Loucy (cell line): Measurements from ENCODE around the gene NHLRC3.

ENCODE experiments used
- H2AFZ ChIP-seq: fragments of 200-600 bp; sonication (generic); 2 replicates; pipeline ENCODE4 v1.6.0; 2016; ENCODE audit warnings: antibody characterized with exemption, mild to moderate bottlenecking, low read length, moderate library complexity
- H3F3A ChIP-seq: fragments of 200-600 bp; 2 replicates; pipeline ENCODE4 v1.6.0; 2016; ENCODE audit warnings: antibody characterized with exemption, low read depth, mild to moderate bottlenecking
- H3K27me3 ChIP-seq: fragments of 200-600 bp; sonication (generic); 2 replicates; pipeline ENCODE4 v1.6.1; 2014; ENCODE audit warnings: low read length, mild to moderate bottlenecking; ENCODE audit not compliant: insufficient read depth, poor library complexity, severe bottlenecking
- H3K36me3 ChIP-seq: fragments of 200-600 bp; sonication (generic); 2 replicates; pipeline ENCODE4 v1.6.1; 2016; ENCODE audit warnings: low read length; ENCODE audit not compliant: insufficient read depth
- H3K4me1 ChIP-seq: fragments of 200-600 bp; sonication (generic); 2 replicates; pipeline ENCODE4 v1.5.1; 2014; ENCODE audit warnings: low read length, mild to moderate bottlenecking; ENCODE audit not compliant: insufficient read depth, poor library complexity, severe bottlenecking
- H3K4me2 ChIP-seq: fragments of 200-600 bp; sonication (generic); 2 replicates; pipeline ENCODE4 v1.6.0; 2014; ENCODE audit warnings: antibody characterized with exemption, low read length, low read depth, mild to moderate bottlenecking; ENCODE audit not compliant: poor library complexity, severe bottlenecking
- H3K4me3 ChIP-seq: fragments of 200-600 bp; sonication (generic); 2 replicates; pipeline ENCODE4 v1.5.1; 2014; ENCODE audit warnings: low read length, mild to moderate bottlenecking, mixed read lengths; ENCODE audit not compliant: poor library complexity, severe bottlenecking
- H3K79me2 ChIP-seq: fragments of 200-600 bp; sonication (generic); 2 replicates; pipeline ENCODE4 v1.6.1; 2014; ENCODE audit warnings: low read length; ENCODE audit not compliant: insufficient read depth
- H3K9ac ChIP-seq: fragments of 200-600 bp; sonication (generic); 2 replicates; pipeline ENCODE4 v1.6.0; 2014; ENCODE audit warnings: mild to moderate bottlenecking, low read depth, low read length, moderate library complexity; ENCODE audit not compliant: poor library complexity, severe bottlenecking
- H3K9me2 ChIP-seq: fragments of 200-600 bp; sonication (generic); replicated peaks from 2 replicates; pipeline ENCODE4 v1.6.1; 2016; ENCODE audit warnings: low read depth, low read length, mixed read lengths
- H3K9me3 ChIP-seq: fragments of 200-600 bp; sonication (generic); 2 replicates; pipeline ENCODE4 v1.6.1; 2014; ENCODE audit warnings: mild to moderate bottlenecking, antibody characterized with exemption, low read length, low read depth; ENCODE audit not compliant: insufficient read depth
- H4K20me1 ChIP-seq: fragments of 200-600 bp; sonication (generic); 2 replicates; pipeline ENCODE4 v1.6.0; 2014; ENCODE audit warnings: antibody characterized with exemption, low read length, mild to moderate bottlenecking; ENCODE audit not compliant: insufficient read depth, poor library complexity, severe bottlenecking
- CTCF ChIP-seq: fragments of 200-600 bp; sonication (generic); conservative IDR thresholded peaks from 2 replicates; pipeline ENCODE4 v1.5.1; 2014; ENCODE audit warnings: mild to moderate bottlenecking, antibody characterized with exemption, low read length
- EZH2phosphoT487 ChIP-seq: fragments of 200-600 bp; IDR thresholded peaks from 2 replicates; pipeline ENCODE4 v1.6.1; 2018; ENCODE audit warnings: antibody characterized with exemption, mild to moderate bottlenecking, moderate library complexity, borderline replicate concordance

The NHLRC3 gene

GRCh38 chr13:39023316-39023715, 14.9 kb upstream of the NHLRC3 start:
- peaks cover 81% of the 10 kb centered on the region for H3K36me3 ChIP-seq
- H3K4me3 ChIP-seq = no peak overlapping the region
- no peaks in the 10 kb centered on the region for H3F3A ChIP-seq
- no peak overlapping the region for H3K9ac ChIP-seq
- TF ChIP-seq EZH2phosphoT487 = no peak
- no peak for TF ChIP-seq CTCF
- no peaks in the 10 kb centered on the region for H3K27me3 ChIP-seq
- no peaks in the 10 kb centered on the region for H3K9me2 ChIP-seq
- no peaks in the 10 kb centered on the region for H3K4me1 ChIP-seq
- H4K20me1 ChIP-seq = peaks cover 9% of the 10 kb centered on the region
- no peak overlapping the region for H3K4me2 ChIP-seq
- no peak overlapping the region for H2AFZ ChIP-seq
- H3K79me2 ChIP-seq = peaks cover 4% of the 10 kb centered on the region; the same call in 1 of the 2 replicates
- H3K9me3 ChIP-seq = no peaks in the 10 kb centered on the region

DNA sequence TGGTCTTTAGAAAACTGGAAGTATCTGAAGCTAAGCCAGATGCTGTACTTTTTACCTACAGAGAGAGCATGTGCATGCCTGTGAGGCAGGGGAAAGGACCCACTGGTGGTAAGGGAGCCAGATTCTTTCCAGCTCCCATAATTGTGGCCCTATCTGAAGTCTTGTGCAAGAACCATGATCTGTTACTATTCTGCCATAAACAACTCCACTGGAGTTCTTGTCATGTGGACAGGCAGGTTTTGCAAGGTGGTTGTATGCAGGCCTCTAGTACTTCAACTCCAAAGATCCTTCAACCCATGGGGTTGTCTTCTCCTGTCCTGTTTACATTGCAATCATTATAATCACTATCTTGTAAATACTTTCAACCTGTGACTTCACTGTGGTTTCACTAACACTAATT, 14.5 kb upstream of the NHLRC3 start:
- Histone ChIP-seq H3K4me1 (no peaks in the 10 kb centered on the region), H3K36me3 (peaks cover 84% of the 10 kb centered on the region), H3K79me2 (peaks cover 4% of the 10 kb centered on the region; the same call in 1 of the 2 replicates), H3K27me3 (no peaks in the 10 kb centered on the region), H3K9me2 (no peaks in the 10 kb centered on the region), H3F3A (no peaks in the 10 kb centered on the region), H3K4me2 (no peak overlapping the region), H4K20me1 (peaks cover 4% of the 10 kb centered on the region), H3K4me3 (no peak overlapping the region), H2AFZ (no peak overlapping the region), H3K9me3 (no peaks in the 10 kb centered on the region), H3K9ac (no peak overlapping the region)
- TF ChIP-seq CTCF = no peak

DNA sequence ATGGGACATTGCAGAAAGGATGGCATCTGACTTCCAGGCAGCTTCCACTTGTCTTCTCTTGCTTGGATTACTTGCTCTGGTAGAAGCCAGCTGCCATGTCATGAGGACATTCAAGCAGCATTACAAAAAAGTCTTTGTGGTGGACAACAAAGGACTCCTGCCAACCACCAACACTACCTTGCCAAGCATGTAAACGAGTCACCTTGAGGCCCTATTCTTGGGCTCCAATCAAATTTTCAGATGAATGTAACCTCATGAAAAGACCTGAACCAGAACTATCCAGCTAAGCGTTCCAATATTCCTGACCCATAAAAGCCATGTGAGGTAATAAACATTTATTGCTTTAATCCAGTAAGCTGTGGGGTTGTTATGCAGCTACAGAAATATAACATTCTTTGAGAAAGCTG, 12.8 kb upstream of the NHLRC3 start:
- peaks cover 13% of the 10 kb centered on the region for H4K20me1 ChIP-seq
- peaks cover 3% of the 10 kb centered on the region for H3K4me1 ChIP-seq
- peaks cover 15% of the 10 kb centered on the region for H3K79me2 ChIP-seq
- no peaks in the 10 kb centered on the region for H3K9me3 ChIP-seq
- H3K9ac ChIP-seq = no peak overlapping the region
- H3K4me3 ChIP-seq = no peak overlapping the region
- H3K27me3 ChIP-seq = no peaks in the 10 kb centered on the region
- H3F3A ChIP-seq = no peaks in the 10 kb centered on the region
- H3K4me2 ChIP-seq = no peak overlapping the region
- TF ChIP-seq CTCF (no peak), EZH2phosphoT487 (no peak)
- H3K9me2 ChIP-seq = no peaks in the 10 kb centered on the region
- H2AFZ ChIP-seq = no peak overlapping the region
- H3K36me3 ChIP-seq = peaks cover 83% of the 10 kb centered on the region
